HepG2 (cell line): ENCODE results near the gene FBXO5. TPM values are rescaled to one million over a fixed set of nuclear protein-coding genes. Genes with fewer than 3 reads are reported as not detected.

Experiments
- ATF5 ChIP-seq: sonication (generic); formaldehyde crosslinking; IDR thresholded peaks from 2 replicates; pipeline ENCODE4 v1.4.0; 2020; ENCODE audit warnings: mild to moderate bottlenecking, low read depth, missing genetic modification reagents
- KDM5A ChIP-seq: fragments of 200-600 bp; sonication (generic); IDR thresholded peaks from 2 replicates; pipeline ENCODE4 v1.7.0; 2018; ENCODE audit warnings: antibody characterized with exemption, mild to moderate bottlenecking, low read length, borderline replicate concordance
- NFATC3 ChIP-seq: sonication (generic); formaldehyde crosslinking; IDR thresholded peaks from 2 replicates; pipeline ENCODE4 v1.5.1; 2020; ENCODE audit warnings: mild to moderate bottlenecking, missing genetic modification reagents
- SMARCC2 ChIP-seq: fragments of 450-650 bp; IDR thresholded peaks from 2 replicates; pipeline ENCODE4 v1.6.1; 2017; ENCODE audit warnings: antibody characterized with exemption, mild to moderate bottlenecking
- SOX13 ChIP-seq, 3 experiments: fragments of 450-650 bp in 1 of 3; sonication (generic) in 1 of 3; formaldehyde crosslinking in 1 of 3; IDR thresholded peaks in 2 of 3; conservative IDR thresholded peaks in 1 of 3; 2 replicates each; pipeline versions ENCODE4 v1.5.0 to v1.6.1; 2016 to 2020; ENCODE audit warnings: antibody characterized with exemption in 1 of 3, mild to moderate bottlenecking in 1 of 3, missing compliant biosample characterization in 1 of 3, missing genetic modification reagents in 1 of 3, moderate library complexity in 1 of 3
- ZFP36L1 ChIP-seq: sonication (generic); formaldehyde crosslinking; IDR thresholded peaks from 2 replicates; pipeline ENCODE4 v1.8.0; 2022; ENCODE audit warnings: mild to moderate bottlenecking, missing genetic modification reagents, moderate library complexity
- ZNF225 ChIP-seq: sonication (generic); formaldehyde crosslinking; IDR thresholded peaks from 2 replicates; pipeline ENCODE4 v1.4.0; 2020; ENCODE audit warnings: mild to moderate bottlenecking, missing genetic modification reagents
- ZNF407 ChIP-seq: sonication (generic); formaldehyde crosslinking; IDR thresholded peaks from one replicate; pipeline ENCODE4 v1.5.1; 2020; ENCODE audit warnings: mild to moderate bottlenecking, missing genetic modification reagents; ENCODE audit errors: not compliant biosample characterization
- polyA plus RNA-seq, 8 experiments: library from polyadenylated mRNA; depleted of rRNA in 3 of 8; stranded (reverse) in 7 of 8; unstranded in 1 of 8; fragments of >200 nt; fragmentation: Illumina TruSeq in 4 of 8; extraction: Trizol in 4 of 8; gene quantifications; 2 replicates each; pipeline versions ENCODE4 v1.2.1 to v1.2.3, GENCODE V29; 2011 to 2016; ENCODE audit warnings: low read depth in 4 of 8, missing spikeins in 1 of 8, mixed read lengths in 1 of 8; ENCODE audit not compliant: insufficient read depth in 1 of 8
- total RNA-seq, 5 experiments: library from RNA; depleted of rRNA; stranded (reverse); fragments of >200 nt; fragmentation: Illumina TruSeq; extraction: Trizol; gene quantifications; 2 replicates each; pipeline ENCODE4 v1.2.3, GENCODE V29; 2016; ENCODE audit warnings: low read depth in 1 of 5

FBXO5 gene
- total and polyA plus RNA-seq, 2 of the 13 experiments (the other 11 are each of a cell fraction or from before 2014, with no cell fraction given): 15.8 to 41.5 TPM

GRCh38 chr6:152957796-152958195, 25.0 kb downstream of the FBXO5 start (continued):
- TF ChIP-seq ZNF407 (CRISPR knock-in tag): no peak
- no peak for TF ChIP-seq ATF5
- no peak for TF ChIP-seq ZNF225
- no peak for TF ChIP-seq NFATC3 (CRISPR knock-in tag)
- no peak for TF ChIP-seq SMARCC2
- no peak for TF ChIP-seq ZFP36L1 (CRISPR knock-in tag)
- no peak for TF ChIP-seq SOX13 (IDR thresholded peaks at IDR 0.05)
- no peak for TF ChIP-seq SOX13 (CRISPR knock-in tag; conservative IDR thresholded peaks at IDR 0.05 in 1 of 2, IDR thresholded peaks at IDR 0.05 in 1 of 2)
- no peak for TF ChIP-seq KDM5A
